Mesothelial cell of epicardium (in vitro differentiated cells): ENCODE data around the gene BBS9. TPM values are rescaled to one million over a fixed set of nuclear protein-coding genes. Genes with fewer than 3 reads are reported as not detected.

ENCODE experiments used
- DNase-seq, 2 experiments: peaks; one replicate each; pipeline ENCODE4 v3.0.0; 2021; ENCODE audit warnings: low spot score in 2 of 2; ENCODE audit not compliant: unreplicated experiment in 2 of 2
- H3K27ac Mint-ChIP-seq: 2 replicates; pipeline ENCODE4 v1.8.0; 2021; ENCODE audit warnings: mixed read lengths
- H3K27me3 Mint-ChIP-seq: 2 replicates; pipeline ENCODE4 v1.8.0; 2021; ENCODE audit warnings: low read depth, mixed read lengths
- H3K36me3 Mint-ChIP-seq: 2 replicates; pipeline ENCODE4 v1.8.0; 2021; ENCODE audit warnings: mixed read lengths
- H3K4me1 Mint-ChIP-seq: 2 replicates; pipeline ENCODE4 v1.8.0; 2021; ENCODE audit warnings: mixed read lengths
- H3K4me3 Mint-ChIP-seq: 2 replicates; pipeline ENCODE4 v1.8.0; 2021; ENCODE audit warnings: mild to moderate bottlenecking, moderate library complexity, mixed read lengths
- H3K9me3 Mint-ChIP-seq: 2 replicates; pipeline ENCODE4 v1.8.0; 2021; ENCODE audit warnings: mixed read lengths
- CTCF ChIP-seq: fragments of 200-600 bp; sonication (generic); IDR thresholded peaks from one replicate; pipeline ENCODE4 v1.5.0; 2021; ENCODE audit warnings: antibody characterized with exemption; ENCODE audit not compliant: unreplicated experiment
- total RNA-seq: library from RNA; stranded (reverse); gene quantifications from 3 replicates; pipeline ENCODE4 v1.2.1, GENCODE V29; 2021

The BBS9 gene
- total RNA-seq, 1 donor from 2014 or later: 26.9 TPM

- no peak for DNase-seq
- Mint-ChIP-seq H3K9me3 (no peaks in the 10 kb centered on the region), H3K27me3 (no peaks in the 10 kb centered on the region), H3K4me3 (no peak overlapping the region), H3K27ac (no peak overlapping the region), H3K4me1 (peaks cover 14% of the 10 kb centered on the region), H3K36me3 (no peaks in the 10 kb centered on the region)
- no peak for TF ChIP-seq CTCF
Measured at GRCh38 chr7:33425395-33425794, 296.0 kb downstream of the BBS9 start.

- no peak for DNase-seq
- no peaks in the 10 kb centered on the region for H3K27me3 Mint-ChIP-seq
- H3K27ac Mint-ChIP-seq: no peak overlapping the region
- H3K9me3 Mint-ChIP-seq: no peaks in the 10 kb centered on the region
- no peak overlapping the region for H3K4me3 Mint-ChIP-seq
- no peak for TF ChIP-seq CTCF
- peaks cover 12% of the 10 kb centered on the region for H3K4me1 Mint-ChIP-seq
- no peaks in the 10 kb centered on the region for H3K36me3 Mint-ChIP-seq
Measured at GRCh38 chr7:33425929-33426678, 296.7 kb downstream of the BBS9 start.

GRCh38 chr7:33428415-33428814 is 299.1 kb downstream of the BBS9 start:
- no peak overlapping the region for H3K4me3 Mint-ChIP-seq
- no peak overlapping the region for H3K27ac Mint-ChIP-seq
- no peaks in the 10 kb centered on the region for H3K9me3 Mint-ChIP-seq
- DNase-seq: no peak
- no peaks in the 10 kb centered on the region for H3K27me3 Mint-ChIP-seq
- H3K36me3 Mint-ChIP-seq: no peaks in the 10 kb centered on the region
- no peak for TF ChIP-seq CTCF
- H3K4me1 Mint-ChIP-seq: peaks cover 11% of the 10 kb centered on the region

GRCh38 chr7:33431543-33431942 is 302.2 kb downstream of the BBS9 start:
- Mint-ChIP-seq H3K9me3 (no peaks in the 10 kb centered on the region), H3K36me3 (no peaks in the 10 kb centered on the region), H3K27ac (no peak overlapping the region), H3K4me1 (peaks cover 2% of the 10 kb centered on the region), H3K4me3 (no peak overlapping the region), H3K27me3 (no peaks in the 10 kb centered on the region)
- no peak for TF ChIP-seq CTCF
- DNase-seq: no peak

GRCh38 chr7:33432821-33433220 is 303.5 kb downstream of the BBS9 start:
- H3K36me3 Mint-ChIP-seq: no peaks in the 10 kb centered on the region
- peaks cover 2% of the 10 kb centered on the region for H3K4me1 Mint-ChIP-seq
- no peaks in the 10 kb centered on the region for H3K9me3 Mint-ChIP-seq
- H3K4me3 Mint-ChIP-seq: no peak overlapping the region
- TF ChIP-seq CTCF: no peak
- H3K27ac Mint-ChIP-seq: no peak overlapping the region
- no peak for DNase-seq
- no peaks in the 10 kb centered on the region for H3K27me3 Mint-ChIP-seq
